HL-60 (cell line): ENCODE measurements around the gene MYLK3.

Source experiments
- CTCF ChIP-seq: IDR thresholded peaks from one replicate; pipeline ENCODE4 v1.5.1; 2011; ENCODE audit warnings: low read length, control low read depth, inconsistent platforms; ENCODE audit not compliant: insufficient read depth
- GABPA ChIP-seq: IDR thresholded peaks from 2 replicates; pipeline ENCODE4 v1.6.1; 2012; ENCODE audit warnings: low read depth
- SPI1 ChIP-seq: IDR thresholded peaks from 2 replicates; pipeline ENCODE4 v1.6.1; 2012; ENCODE audit warnings: low read depth, mild to moderate bottlenecking, borderline replicate concordance

- no peak for TF ChIP-seq CTCF
- TF ChIP-seq GABPA = no peak
- no peak for TF ChIP-seq SPI1
Measured at GRCh38 chr16:46756772-46757171, 8.6 kb upstream of the MYLK3 start.
